T-helper 2 cell treated with Interferon-gamma antibody and Interleukin-4, amounts not matched to agents 100 ng/mL and 5 ng/mL, for 36 hours (primary cell): ENCODE results near the gene RPL41. TPM values are rescaled to one million over a fixed set of nuclear protein-coding genes. Genes with fewer than 3 reads are reported as not detected.

ENCODE experiments used
- intact Hi-C: fragments of 100-400 bp; cut with micrococcal nuclease; formaldehyde crosslinking; loops from one replicate; pipeline ENCODE4 v1.15.1; 2023
- total RNA-seq: library from RNA; stranded (reverse); gene quantifications from 2 replicates; pipeline ENCODE4 v1.2.3, GENCODE V29; 2022

Gene RPL41
- total RNA-seq, 1 donor from 2014 or later = 3,715 TPM

GRCh38 chr12:56127485-56127887, 11.1 kb downstream of the RPL41 start:
- intact Hi-C loops = loop anchor here (2.0 to 5.0 kb wide), 2 partner anchors 173 to 320 kb away; partner anchors contain the start of genes CS and TIMELESS

DNA sequence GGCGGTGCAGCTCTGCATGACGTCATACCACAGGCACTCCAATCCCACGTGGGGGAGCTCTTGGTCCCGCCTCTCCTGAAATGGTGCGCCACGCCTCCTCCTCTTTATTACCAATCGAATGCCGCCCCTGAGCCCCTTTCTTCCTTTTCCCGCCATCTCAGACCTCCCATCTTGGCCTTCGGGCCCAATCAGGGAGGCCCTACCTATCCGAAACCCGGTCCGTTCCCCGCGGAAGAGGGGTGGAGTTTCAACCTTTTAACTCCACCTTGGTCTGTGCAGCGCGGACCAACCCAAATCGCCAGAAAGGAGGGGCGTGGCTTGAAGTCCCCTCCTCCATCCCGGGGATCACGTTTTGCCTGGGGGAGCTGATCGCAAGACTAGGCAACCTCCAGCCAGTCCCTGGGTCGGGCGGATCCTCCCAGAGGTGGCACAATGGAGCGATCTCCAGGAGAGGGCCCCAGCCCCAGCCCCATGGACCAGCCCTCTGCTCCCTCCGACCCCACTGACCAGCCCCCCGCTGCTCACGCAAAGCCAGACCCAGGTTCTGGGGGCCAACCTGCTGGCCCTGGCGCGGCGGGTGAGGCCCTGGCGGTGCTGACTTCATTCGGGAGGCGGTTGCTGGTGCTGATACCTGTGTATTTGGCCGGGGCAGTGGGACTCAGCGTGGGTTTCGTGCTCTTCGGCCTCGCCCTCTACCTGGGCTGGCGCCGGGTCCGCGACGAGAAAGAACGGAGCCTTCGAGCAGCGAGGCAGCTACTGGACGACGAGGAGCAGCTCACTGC, 11.6 kb downstream of the RPL41 start, which contains the start of gene ESYT1:
ESYT1 (plus strand) TSS at position 380 of the 782 bp plus-strand sequence; CDS start at position 433, 53 bp downstream.
- intact Hi-C loops = loop anchor here (1.0 to 5.0 kb wide), 6 partner anchors 24 to 509 kb away; partner anchors contain the start of genes COQ10A, CS, MYL6B and TIMELESS

- intact Hi-C loops = loop anchor here (1.0 to 5.0 kb wide), 6 partner anchors 10 to 508 kb away; partner anchors contain the start of genes COQ10A, MYL6B and TIMELESS
These were observed 12.3 kb downstream of the RPL41 start for GRCh38 chr12:56128670-56129205.

DNA sequence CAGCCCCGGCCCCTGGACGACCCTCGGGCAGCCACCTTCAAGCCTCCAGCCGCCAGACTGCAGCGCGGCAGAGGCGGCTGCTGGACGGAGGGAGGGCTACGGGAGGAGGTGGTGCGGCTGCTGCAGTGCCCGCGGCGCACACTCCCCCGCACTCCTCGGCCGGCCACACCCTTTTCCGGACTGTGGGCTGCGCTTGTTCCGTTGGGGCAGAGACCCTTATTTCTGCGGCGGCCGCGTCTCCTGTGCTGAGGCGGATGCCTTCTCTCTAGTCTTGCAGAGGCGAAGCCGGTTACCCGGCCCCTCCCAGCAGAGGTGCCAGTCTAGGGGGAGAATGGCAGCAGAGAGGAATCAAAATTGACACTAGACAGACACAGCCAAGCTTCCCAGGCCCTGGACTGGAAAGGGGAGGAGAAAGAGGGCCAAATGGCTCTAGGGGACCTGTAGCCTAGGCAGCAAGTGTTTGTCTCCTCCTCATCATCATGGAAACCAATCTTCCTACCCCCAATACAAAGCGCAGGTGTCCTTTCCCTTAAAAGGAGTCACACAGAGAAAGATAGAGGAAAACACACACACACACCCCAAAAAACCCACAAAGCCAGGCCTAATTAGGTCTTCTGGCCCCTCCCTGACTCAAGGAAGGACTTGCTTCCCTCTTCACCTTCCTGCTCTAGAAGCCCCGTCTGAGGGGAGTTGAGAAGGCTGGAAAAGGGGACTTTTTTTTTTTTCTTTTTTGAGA, 12.9 kb downstream of the RPL41 start:
- intact Hi-C loops = loop anchor here (1.0 to 5.0 kb wide), 5 partner anchors 9 to 507 kb away; partner anchors contain the start of genes COQ10A and TIMELESS

GRCh38 chr12:56129942-56130495, 13.6 kb downstream of the RPL41 start:
- intact Hi-C loops = loop anchor here (1.0 to 5.0 kb wide), 5 partner anchors 8 to 507 kb away; partner anchors contain the start of genes COQ10A and TIMELESS

GRCh38 chr12:56130876-56131275, 14.4 kb downstream of the RPL41 start:
- intact Hi-C loops = no loop called here

DNA sequence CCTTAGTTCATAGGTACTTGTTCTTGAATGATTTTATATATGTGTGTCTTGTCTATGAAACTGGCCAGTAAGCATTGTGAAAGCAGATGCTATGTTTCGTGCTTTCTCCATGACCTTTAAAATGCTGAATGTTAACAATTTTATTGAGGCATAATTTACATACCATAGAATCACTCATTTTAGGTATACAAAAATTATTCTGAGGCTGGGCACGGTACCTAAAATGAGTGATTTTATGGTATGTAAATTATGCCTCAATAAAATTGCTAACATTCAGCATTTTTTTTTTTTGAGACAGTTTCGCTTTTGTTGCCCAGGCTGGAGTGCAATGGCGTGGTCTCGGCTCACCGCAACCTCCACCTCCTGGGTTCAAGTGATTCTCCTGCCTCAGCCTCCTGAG, 18.5 kb downstream of the RPL41 start:
- intact Hi-C loops = no loop called here

- intact Hi-C loops = loop anchor here (1.0 kb wide), 1 partner anchor 9 kb away; no protein-coding TSS in a partner anchor
These were observed 21.6 kb downstream of the RPL41 start for GRCh38 chr12:56137853-56138571.

- intact Hi-C loops = no loop called here
These were observed 25.7 kb downstream of the RPL41 start for GRCh38 chr12:56141946-56142784.

- intact Hi-C loops = no loop called here
These were observed 26.8 kb downstream of the RPL41 start for GRCh38 chr12:56143217-56143616.

DNA sequence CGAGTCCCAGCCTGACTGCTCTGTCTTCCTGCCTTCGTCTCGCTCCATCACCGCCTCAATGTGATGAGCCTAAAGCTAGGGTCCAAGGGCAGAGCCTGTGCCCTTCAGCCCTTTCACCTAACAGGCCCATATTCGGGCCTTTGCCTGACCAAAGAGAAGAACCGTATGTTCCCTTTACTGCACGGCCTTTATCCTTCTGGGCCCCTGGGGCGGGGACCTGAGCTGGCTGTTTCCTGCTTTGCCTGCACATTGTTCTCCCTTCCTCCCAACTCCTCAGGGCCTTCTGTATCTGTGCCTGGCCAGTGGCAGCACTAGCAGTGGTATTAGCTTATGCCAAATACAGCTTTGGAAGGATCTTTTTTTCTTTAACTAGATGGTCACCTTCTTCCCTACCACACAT, 27.4 kb downstream of the RPL41 start:
- intact Hi-C loops = no loop called here

DNA sequence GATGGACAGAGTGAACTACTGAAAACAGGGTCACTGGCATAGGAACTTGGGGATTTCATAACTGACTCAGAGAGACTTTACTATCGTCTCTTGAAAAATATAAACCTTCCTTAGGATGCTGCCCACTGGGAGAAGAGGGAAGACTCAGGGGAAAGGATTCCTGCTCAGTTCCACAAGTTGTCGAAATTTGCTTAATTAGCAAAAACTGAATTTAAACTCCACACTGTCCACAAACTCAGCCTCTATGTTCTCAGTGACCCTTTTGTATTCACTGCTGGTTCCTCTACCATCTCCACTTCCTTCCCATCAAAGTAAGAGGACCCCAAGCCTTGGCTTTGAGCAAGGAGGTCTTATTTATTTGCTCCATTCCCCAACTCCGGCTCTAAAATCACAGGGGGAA, 28.8 kb downstream of the RPL41 start:
- intact Hi-C loops = no loop called here

DNA sequence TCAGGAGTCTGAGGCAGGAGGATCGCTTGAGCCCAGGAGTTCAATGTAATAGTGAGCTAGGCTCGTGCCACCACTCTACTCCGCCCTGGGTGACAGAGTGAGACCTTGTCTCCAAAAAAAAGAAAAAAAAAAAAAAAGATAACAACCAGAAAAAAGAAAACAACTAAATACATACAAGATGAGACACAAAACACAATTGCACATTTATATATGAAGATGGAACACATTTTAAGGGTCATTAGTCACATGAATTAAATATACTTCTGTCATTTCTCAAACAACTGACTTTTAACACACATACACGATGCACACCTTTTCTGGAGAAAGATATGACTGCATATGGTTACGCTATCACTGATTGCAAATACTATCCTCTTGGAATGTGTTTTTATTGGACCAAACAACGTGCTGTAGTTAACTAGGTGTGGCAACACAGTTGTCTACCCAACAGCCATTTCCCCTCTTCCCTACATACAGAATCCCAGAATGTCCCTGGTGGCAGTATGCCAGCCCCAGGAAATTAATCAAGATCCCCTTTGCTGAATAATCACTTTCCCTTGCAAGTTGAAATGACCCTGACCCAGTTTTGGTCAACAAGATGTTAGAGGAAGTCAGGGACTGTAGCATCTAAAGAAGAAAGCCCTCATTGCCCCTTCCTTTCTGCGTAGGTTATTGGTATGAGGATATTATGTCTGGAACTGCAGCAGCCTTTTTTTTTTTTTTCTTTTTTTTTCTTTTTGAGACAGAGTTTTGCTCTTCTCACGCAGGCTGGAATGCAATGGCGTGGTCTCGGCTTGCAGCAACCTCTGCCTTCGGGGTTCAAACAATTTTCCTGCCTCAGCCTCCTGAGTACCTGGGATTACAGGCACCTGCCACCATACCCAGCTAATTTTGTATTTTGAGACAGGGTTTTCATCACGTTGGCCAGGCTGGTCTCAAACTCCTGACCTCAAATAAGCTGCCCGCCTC, 30.3 kb downstream of the RPL41 start:
- intact Hi-C loops = no loop called here

DNA sequence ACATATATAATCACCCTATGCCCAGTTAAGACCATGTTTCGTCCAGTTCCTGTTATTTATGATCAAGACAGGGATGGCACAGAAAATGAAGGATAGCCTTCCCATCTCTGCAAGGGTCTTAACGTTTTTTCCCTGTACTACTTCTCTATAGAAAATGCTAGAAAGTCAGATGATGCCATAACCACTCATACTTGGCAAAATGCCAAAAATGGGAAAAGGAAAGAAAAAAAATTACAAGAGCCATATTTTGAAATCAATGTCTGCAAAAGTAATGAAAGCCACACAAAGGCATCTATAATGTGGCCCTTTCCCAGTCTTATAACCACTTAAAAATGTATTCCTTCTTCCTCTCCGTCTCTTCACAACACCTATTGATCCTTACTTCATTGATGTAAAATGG, 34.1 kb downstream of the RPL41 start:
- intact Hi-C loops = loop anchor here (5.0 kb wide), 1 partner anchor 223 kb away; the partner anchor contains the start of gene PYM1

DNA sequence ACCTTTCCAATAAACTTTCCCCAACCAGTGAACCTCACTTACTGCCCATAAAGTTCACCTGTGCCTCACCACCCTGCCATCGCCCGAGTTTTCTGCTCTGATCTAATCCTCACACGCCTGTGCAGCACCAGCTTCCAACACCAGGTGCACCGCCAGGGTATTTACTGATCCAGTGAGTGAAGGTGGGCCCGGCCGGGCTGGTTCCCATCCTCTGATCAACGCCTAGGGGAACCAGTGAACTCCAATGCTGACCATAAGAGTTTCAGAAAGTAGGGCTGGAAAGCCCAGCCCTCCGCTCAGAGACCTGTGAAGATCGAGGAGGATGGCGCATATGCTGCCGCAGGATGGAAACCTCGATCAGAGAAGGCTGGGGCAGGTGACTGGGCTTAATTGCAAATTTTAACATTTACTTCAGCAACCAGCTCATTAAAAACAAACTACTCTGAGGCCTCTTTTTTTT, 35.3 kb downstream of the RPL41 start:
- intact Hi-C loops = loop anchor here (1.0 to 5.0 kb wide), 5 partner anchors 9 to 224 kb away; partner anchors contain the start of genes ESYT1, PYM1 and ZC3H10

- intact Hi-C loops = loop anchor here (1.0 to 5.0 kb wide), 4 partner anchors 8 to 225 kb away; partner anchors contain the start of genes ESYT1, PYM1 and ZC3H10
These were observed 35.8 kb downstream of the RPL41 start, which contains the start of gene MYL6B for GRCh38 chr12:56152132-56152755. Gene MYL6B, plus strand, starts transcription at chr12:56152587. Its CDS starts 1,332 bp downstream, at chr12:56153919.
